K562 treated with DMSO at 1 percent for 48 hours (cell line): Measurements from ENCODE around the gene CASKIN1. TPM values are rescaled to one million over a fixed set of nuclear protein-coding genes. Genes with fewer than 3 reads are reported as not detected.

Experiments
- total RNA-seq: library from RNA; unstranded; fragments of 300-600 nt; gene quantifications from 2 replicates; pipeline ENCODE4 v1.2.3, GENCODE V29; 2022; ENCODE audit warnings: low replicate concordance; ENCODE audit errors: extremely low read depth

The CASKIN1 gene
- total RNA-seq: not detected in 2 replicates

GRCh38 chr16:2196162-2196980 is at the start of gene CASKIN1:
Gene CASKIN1, minus strand, starts transcription at chr16:2196605. Its CDS starts 173 bp downstream, at chr16:2196432.

GRCh38 chr16:2236337-2237101 is 40.1 kb upstream of the CASKIN1 start, which contains the start of gene DNASE1L2:
Gene DNASE1L2, plus strand, starts transcription at chr16:2236444. Its CDS starts 373 bp downstream, at chr16:2236817.

GRCh38 chr16:2223221-2223941 is 27.0 kb upstream of the CASKIN1 start, which contains the start of gene E4F1:
Gene E4F1, plus strand, starts transcription at chr16:2223591. Its CDS starts 23 bp downstream, at chr16:2223614.

GRCh38 chr16:2214719-2214968 is 18.2 kb upstream of the CASKIN1 start, which contains the start of gene PGP:
Gene PGP, minus strand, starts transcription at chr16:2214840. Its CDS starts 63 bp downstream, at chr16:2214777.

GRCh38 chr16:2210386-2211365 is 14.3 kb upstream of the CASKIN1 start, which contains the start of gene BRICD5:
Gene BRICD5, minus strand, starts transcription at chr16:2210863. Its CDS starts 30 bp downstream, at chr16:2210833.

GRCh38 chr16:2205104-2205966 is 8.9 kb upstream of the CASKIN1 start, which contains the start of gene MLST8:
Gene MLST8, plus strand, starts transcription at chr16:2205454. Its CDS starts 632 bp downstream, at chr16:2206086.

GRCh38 chr16:2155091-2155950 is 41.1 kb downstream of the CASKIN1 start, which contains the start of gene TRAF7:
Gene TRAF7, plus strand, starts transcription at chr16:2155782. Its CDS starts 8,139 bp downstream, at chr16:2163921.

GRCh38 chr16:2147981-2148671 is 48.3 kb downstream of the CASKIN1 start, which contains the start of gene RAB26:
Gene RAB26, plus strand, starts transcription at chr16:2148625. Its CDS starts 159 bp downstream, at chr16:2148784.

GRCh38 chr16:2135770-2136490 is 60.5 kb downstream of the CASKIN1 start, which contains the start of gene PKD1:
Gene PKD1, minus strand, starts transcription at chr16:2135898. Its CDS starts 209 bp downstream, at chr16:2135689.

Other genes starting within 250 kb of the CASKIN1 start
- not detected in 2 replicates for gene RPL3L, start 241.9 kb downstream of the CASKIN1 start, total RNA-seq
- not detected in 2 replicates for gene NDUFB10, start 237.1 kb downstream of the CASKIN1 start, total RNA-seq
- 4,281 and 4,927 TPM in 2 replicates for gene RPS2, start 231.8 kb downstream of the CASKIN1 start, total RNA-seq
- not detected in 2 replicates for gene RNF151, start 229.7 kb downstream of the CASKIN1 start, total RNA-seq
- not detected in 2 replicates for gene TBL3, start 224.6 kb downstream of the CASKIN1 start, total RNA-seq
- not detected in 2 replicates for gene NOXO1, start 215.1 kb downstream of the CASKIN1 start, total RNA-seq
- gene GFER, start 212.4 kb downstream of the CASKIN1 start, total RNA-seq: not detected in 2 replicates
- gene SYNGR3, start 206.6 kb downstream of the CASKIN1 start, total RNA-seq: not detected in 2 replicates
- gene ZNF598, start 186.8 kb downstream of the CASKIN1 start, total RNA-seq: not detected in 2 replicates
- not detected in 2 replicates for gene NPW, start 176.8 kb downstream of the CASKIN1 start, total RNA-seq
- gene NHERF2, start 169.7 kb downstream of the CASKIN1 start, total RNA-seq: not detected in 2 replicates
- gene NTHL1, start 148.8 kb downstream of the CASKIN1 start, total RNA-seq: not detected in 2 replicates
- gene TSC2, start 148.6 kb downstream of the CASKIN1 start, total RNA-seq: not detected in 2 replicates
- 1,234 TPM in 1 of 2 replicates, not detected in the other for gene PKD1, start 60.7 kb downstream of the CASKIN1 start, total RNA-seq
- not detected in 2 replicates for gene RAB26, start 48.0 kb downstream of the CASKIN1 start, total RNA-seq
- not detected in 2 replicates for gene TRAF7, start 40.8 kb downstream of the CASKIN1 start, total RNA-seq
- gene MLST8, start 8.8 kb upstream of the CASKIN1 start, total RNA-seq: not detected in 2 replicates
- not detected in 2 replicates for gene BRICD5, start 14.3 kb upstream of the CASKIN1 start, total RNA-seq
- gene PGP, start 18.2 kb upstream of the CASKIN1 start, total RNA-seq: not detected in 2 replicates
- not detected in 2 replicates for gene E4F1, start 27.0 kb upstream of the CASKIN1 start, total RNA-seq
- gene DNASE1L2, start 39.8 kb upstream of the CASKIN1 start, total RNA-seq: not detected in 2 replicates
- gene ECI1, start 55.0 kb upstream of the CASKIN1 start, total RNA-seq: 674 TPM in 1 of 2 replicates, not detected in the other
- gene RNPS1, start 71.5 kb upstream of the CASKIN1 start, total RNA-seq: not detected in 2 replicates
- gene ABCA3, start 144.1 kb upstream of the CASKIN1 start, total RNA-seq: not detected in 2 replicates
- not detected in 2 replicates for gene CCNF, start 232.8 kb upstream of the CASKIN1 start, total RNA-seq